Skeletal muscle tissue (tissue), 4 donors: ENCODE measurements around the gene SLC7A10. TPM values are rescaled to one million over a fixed set of nuclear protein-coding genes. Genes with fewer than 3 reads are reported as not detected.
"Not testable (repeated sequence)": the region's sequence is repeated elsewhere in the genome, so short reads cannot be mapped to it uniquely, and the experiment has no call there.

ENCODE experiments used
- H3K27ac ChIP-seq: one replicate; pipeline ENCODE4 v1.7.0; 2013; ENCODE audit warnings: mild to moderate bottlenecking, low read depth, low read length, inconsistent platforms
- H3K27me3 ChIP-seq, 3 donors: one replicate each; pipeline ENCODE4 v1.7.0; 2013; ENCODE audit warnings: low read length in 3 of 3; ENCODE audit not compliant: control insufficient read depth in 3 of 3, insufficient read depth in 3 of 3
- H3K36me3 ChIP-seq, 3 donors: one replicate each; pipeline ENCODE4 v1.7.0; 2013; ENCODE audit warnings: low read length in 3 of 3; ENCODE audit not compliant: control insufficient read depth in 3 of 3, insufficient read depth in 3 of 3
- H3K4me1 ChIP-seq, 3 donors: one replicate each; pipeline ENCODE4 v1.7.0; 2013; ENCODE audit warnings: low read length in 3 of 3, mild to moderate bottlenecking in 3 of 3; ENCODE audit not compliant: control insufficient read depth in 3 of 3, insufficient read depth in 3 of 3
- H3K4me3 ChIP-seq, 3 donors: one replicate each; pipeline ENCODE4 v1.7.0; 2013; ENCODE audit warnings: low read length in 3 of 3
- H3K9ac ChIP-seq, 3 donors: one replicate each; pipeline ENCODE4 v1.7.0; 2013; ENCODE audit warnings: low read length in 3 of 3, mild to moderate bottlenecking in 3 of 3, moderate library complexity in 2 of 3, low read depth in 1 of 3
- H3K9me3 ChIP-seq, 3 donors: one replicate each; pipeline ENCODE4 v1.7.0; 2013; ENCODE audit warnings: low read length in 3 of 3; ENCODE audit not compliant: control insufficient read depth in 3 of 3
- total RNA-seq: library from RNA; depleted of rRNA; stranded (reverse); fragments of >200 nt; gene quantifications from one replicate; pipeline ENCODE4 v1.2.3, GENCODE V29; 2014
- donor health status: Osteomylitis.

Gene SLC7A10
- total RNA-seq, 1 donor from 2014 or later = 9.4 TPM

DNA sequence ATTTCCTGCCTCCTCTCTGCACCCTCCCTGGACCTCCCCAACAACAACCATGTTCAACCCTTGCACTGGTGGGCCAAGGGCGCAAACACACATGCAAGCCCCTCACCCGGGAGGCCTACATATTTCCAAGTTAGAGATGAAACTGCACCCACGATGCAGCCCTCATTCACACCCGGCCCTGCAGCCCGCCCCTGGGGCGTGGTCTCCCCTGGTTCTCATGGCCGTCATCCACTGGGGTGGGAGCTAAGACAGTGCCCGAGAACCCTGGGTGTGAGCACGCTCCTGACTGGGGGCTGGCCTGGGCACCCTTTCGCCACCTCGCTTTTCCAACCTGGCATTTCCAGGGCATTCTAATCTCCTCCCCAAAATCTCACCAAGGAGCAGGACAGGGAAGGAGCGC is 7.0 kb upstream of the SLC7A10 start:
- Histone ChIP-seq H3K36me3 (no peaks in the 10 kb centered on the region), H3K4me1 (no peaks in the 10 kb centered on the region), H3K27me3 (peaks cover 21 to 27% (median 21%) of the 10 kb centered on the region in 3 donors), H3K4me3 (no peak overlapping the region), H3K9ac (no peak overlapping the region), H3K9me3 (peaks cover 2 to 16% (median 3%) of the 10 kb centered on the region in 3 donors), H3K27ac (no peak overlapping the region)

DNA sequence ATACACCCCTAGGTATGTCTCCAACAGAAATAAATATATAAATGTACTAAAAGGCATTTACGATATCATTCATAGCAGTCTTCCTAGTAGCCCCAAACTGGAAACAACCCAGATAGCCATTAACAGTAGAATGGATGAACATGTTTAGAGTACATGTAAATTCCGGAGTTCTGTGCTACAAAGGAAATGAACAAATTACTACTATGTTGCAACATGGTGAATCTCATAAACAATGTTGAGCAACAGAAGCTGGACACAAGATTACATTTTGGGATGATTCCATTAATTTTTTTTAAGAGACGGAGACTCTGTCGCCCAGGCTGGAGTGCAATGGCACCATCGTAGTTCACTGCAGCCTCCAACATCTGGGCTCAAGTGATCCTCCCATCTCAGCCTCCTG is 5.9 kb upstream of the SLC7A10 start:
- H3K27me3 ChIP-seq = peaks cover 29 to 36% (median 30%) of the 10 kb centered on the region in 3 donors
- no peaks in the 10 kb centered on the region for H3K4me1 ChIP-seq
- no peak overlapping the region for H3K27ac ChIP-seq
- H3K9ac ChIP-seq = no peak overlapping the region
- peaks cover 2 to 19% (median 10%) of the 10 kb centered on the region in 3 donors for H3K9me3 ChIP-seq
- no peak overlapping the region for H3K4me3 ChIP-seq
- no peaks in the 10 kb centered on the region for H3K36me3 ChIP-seq

DNA sequence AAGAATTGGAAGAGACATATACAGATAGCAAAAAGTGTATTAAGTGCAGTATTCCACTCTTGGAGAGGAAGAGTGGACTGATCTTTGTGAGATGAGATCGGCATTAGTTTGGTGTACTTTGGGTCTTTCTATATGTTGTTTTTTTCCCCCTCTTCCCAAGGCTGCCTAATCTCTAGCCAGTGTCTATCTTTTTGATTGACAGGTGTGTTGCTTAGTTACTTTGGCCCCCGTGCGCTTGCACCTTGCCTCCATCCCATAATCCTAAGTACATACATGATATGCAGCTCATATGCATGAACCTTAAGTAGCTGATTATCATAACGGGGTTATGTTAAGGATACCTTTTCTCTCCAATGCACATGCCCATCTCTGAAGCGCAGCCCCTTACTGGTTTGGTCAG is 4.3 kb upstream of the SLC7A10 start:
- no peaks in the 10 kb centered on the region for H3K36me3 ChIP-seq
- H3K9me3 ChIP-seq = peaks cover 2 to 19% (median 10%) of the 10 kb centered on the region in 3 donors
- no peak overlapping the region for H3K27ac ChIP-seq
- H3K27me3 ChIP-seq = peaks cover 42 to 47% (median 43%) of the 10 kb centered on the region in 3 donors
- H3K4me1 ChIP-seq = peaks cover 0 to 5% (median 0%) of the 10 kb centered on the region in 3 donors
- H3K4me3 ChIP-seq = no peak overlapping the region
- no peak overlapping the region for H3K9ac ChIP-seq

GRCh38 chr19:33227870-33228599 is 2.4 kb upstream of the SLC7A10 start:
- Histone ChIP-seq H3K4me1 (peaks cover 0 to 5% (median 0%) of the 10 kb centered on the region in 3 donors), H3K4me3 (no peak overlapping the region), H3K27ac (no peak overlapping the region), H3K36me3 (no peaks in the 10 kb centered on the region), H3K27me3 (peaks cover 48 to 53% (median 49%) of the 10 kb centered on the region in 3 donors), H3K9me3 (peaks cover 2 to 19% (median 10%) of the 10 kb centered on the region in 3 donors), H3K9ac (no peak overlapping the region)

GRCh38 chr19:33227242-33227650 is 1.6 kb upstream of the SLC7A10 start:
- no peak overlapping the region for H3K4me3 ChIP-seq
- no peak overlapping the region for H3K27ac ChIP-seq
- peaks cover 0 to 5% (median 0%) of the 10 kb centered on the region in 3 donors for H3K4me1 ChIP-seq
- H3K9me3 ChIP-seq = peaks cover 2 to 19% (median 10%) of the 10 kb centered on the region in 3 donors
- no peak overlapping the region for H3K9ac ChIP-seq
- peaks cover 46 to 50% (median 48%) of the 10 kb centered on the region in 3 donors for H3K27me3 ChIP-seq
- no peaks in the 10 kb centered on the region for H3K36me3 ChIP-seq

GRCh38 chr19:33226550-33227241 is 1.0 kb upstream of the SLC7A10 start:
- H3K9me3 ChIP-seq = peaks cover 2 to 19% (median 10%) of the 10 kb centered on the region in 3 donors
- H3K36me3 ChIP-seq = no peaks in the 10 kb centered on the region
- no peak overlapping the region for H3K27ac ChIP-seq
- H3K27me3 ChIP-seq = peaks cover 46 to 53% (median 51%) of the 10 kb centered on the region in 3 donors
- H3K4me3 ChIP-seq = no peak overlapping the region
- no peak overlapping the region for H3K9ac ChIP-seq
- peaks cover 0 to 5% (median 0%) of the 10 kb centered on the region in 3 donors for H3K4me1 ChIP-seq

- Histone ChIP-seq H3K27me3 (peaks cover 50 to 59% (median 58%) of the 10 kb centered on the region in 3 donors), H3K9me3 (peaks cover 2 to 19% (median 10%) of the 10 kb centered on the region in 3 donors), H3K9ac (no peak overlapping the region), H3K4me1 (peaks cover 0 to 5% (median 0%) of the 10 kb centered on the region in 3 donors), H3K4me3 (no peak overlapping the region), H3K27ac (no peak overlapping the region), H3K36me3 (no peaks in the 10 kb centered on the region)
Measured at GRCh38 chr19:33224694-33225457, 774 bp downstream of the SLC7A10 start.

- not testable (repeated sequence) for H3K9me3 ChIP-seq, H3K27ac ChIP-seq, H3K4me3 ChIP-seq, H3K4me1 ChIP-seq, H3K36me3 ChIP-seq, H3K9ac ChIP-seq
- H3K27me3 ChIP-seq = peaks cover 44 to 70% (median 57%) of the 10 kb centered on the region in 3 donors
Measured at GRCh38 chr19:33222255-33222654, 3.4 kb downstream of the SLC7A10 start.

- H3K27me3 ChIP-seq = peaks cover 41 to 67% (median 53%) of the 10 kb centered on the region in 3 donors
Measured at GRCh38 chr19:33221638-33222037, 4.0 kb downstream of the SLC7A10 start.

More at GRCh38 chr19:33221638-33222037, 4.0 kb downstream of the SLC7A10 start:
- Histone ChIP-seq H3K4me1 (peaks cover 0 to 5% (median 0%) of the 10 kb centered on the region in 3 donors), H3K9me3 (no peaks in the 10 kb centered on the region), H3K27ac (no peak overlapping the region), H3K4me3 (no peak overlapping the region), H3K9ac (no peak overlapping the region), H3K36me3 (no peaks in the 10 kb centered on the region)
